Measurements from ENCODE around the gene WBP1. TPM values are rescaled to one million over a fixed set of nuclear protein-coding genes. Genes with fewer than 3 reads are reported as not detected.
"Not testable (repeated sequence)": the region's sequence is repeated elsewhere in the genome, so short reads cannot be mapped to it uniquely, and the experiment has no call there.

The WBP1 gene
- total and polyA plus RNA-seq, 7 experiments from 2014 or later: 33.3 to 127 (median 58.9) TPM

- H3K27ac Mint-ChIP-seq: no peak overlapping the region
- intact Hi-C loops (cut with micrococcal nuclease): loop anchor here (2.0 kb wide), 2 partner anchors 14 to 18 kb away; partner anchors contain the start of gene INO80B (in 1 of the 2)
- peak; percentile 44 for ATAC-seq
These were observed 17.0 kb upstream of the WBP1 start for GRCh38 chr2:74441170-74441689.

GRCh38 chr2:74441690-74442482 is 16.4 kb upstream of the WBP1 start, which contains the start of gene RTKN:
TSS of gene RTKN (minus strand) at chr2:74441937. CDS start at chr2:74441816, 121 bp downstream.
- H3K27ac ChIP-seq (ENCODE audit: low read depth, low read length): no peak within 1 kb of the TSS
- intact Hi-C loops (cut with micrococcal nuclease): loop anchor here (1.0 to 2.0 kb wide), 3 partner anchors 10 to 19 kb away; partner anchors contain the start of gene INO80B (in 1 of the 2)
- ATAC-seq (peak; percentile 39), DNase-seq (peak in 2 of 9 donors; percentile 27 to 38)
- H3K36me3 ChIP-seq (ENCODE audit: control insufficient read depth in 2 of 3, insufficient read depth in 3 of 3, low read length in 3 of 3): no peaks in the 10 kb centered on the region
- peaks cover 0 to 3% (median 0%) of the 10 kb centered on the region in 5 donors for H3K36me3 Mint-ChIP-seq
- H3K27ac Mint-ChIP-seq: peak within 1 kb of the TSS in 2 of 9 donors; percentile 51 to 72
- peak within 1 kb of the TSS; percentile 59 to 86 (median 78) for H3K4me3 Mint-ChIP-seq
- peaks cover 19 to 62% (median 30%) of the 10 kb centered on the region in 5 donors for H3K27me3 Mint-ChIP-seq
- peak within 1 kb of the TSS; percentile 30 for H3K4me3 ChIP-seq (ENCODE audit: low read length)
- peaks cover 0 to 20% (median 12%) of the 10 kb centered on the region in 7 donors for H3K4me1 Mint-ChIP-seq
- peaks cover 0 to 8% of the 10 kb centered on the region in 2 donors for H3K4me1 ChIP-seq (ENCODE audit: control insufficient read depth in 2 of 2, insufficient read depth in 2 of 2, low read length in 2 of 2)
- CTCF ChIA-PET: no interaction called here
- POLR2A ChIA-PET: no interaction called here
- no peaks in the 10 kb centered on the region for H3K9me3 ChIP-seq (ENCODE audit: control insufficient read depth in 2 of 3, low read length in 3 of 3)
- H3K9me3 Mint-ChIP-seq: peaks cover 0 to 1% (median 0%) of the 10 kb centered on the region in 11 donors
- H3K27me3 ChIP-seq (ENCODE audit: control insufficient read depth in 2 of 2, insufficient read depth in 2 of 2, low read length in 2 of 2): peaks cover 0 to 13% of the 10 kb centered on the region in 2 donors

More at GRCh38 chr2:74441170-74441689, 17.0 kb upstream of the WBP1 start:
- Mint-ChIP-seq H3K9me3 (peaks cover 0 to 1% (median 0%) of the 10 kb centered on the region in 11 donors), H3K4me1 (peaks cover 0 to 20% (median 12%) of the 10 kb centered on the region in 7 donors), H3K27me3 (peaks cover 19 to 59% (median 30%) of the 10 kb centered on the region in 5 donors), H3K36me3 (peaks cover 0 to 3% (median 0%) of the 10 kb centered on the region in 5 donors), H3K4me3 (peak overlapping the region in 8 of 10 donors; percentile 27 to 83 (median 66))
- ChIA-PET CTCF (no interaction called here), POLR2A (no interaction called here)
- Histone ChIP-seq H3K4me1 (ENCODE audit: control insufficient read depth in 2 of 2, insufficient read depth in 2 of 2, low read length in 2 of 2) (peaks cover 0 to 8% of the 10 kb centered on the region in 2 donors), H3K27me3 (ENCODE audit: control insufficient read depth in 2 of 2, insufficient read depth in 2 of 2, low read length in 2 of 2) (peaks cover 0 to 13% of the 10 kb centered on the region in 2 donors), H3K36me3 (ENCODE audit: control insufficient read depth in 2 of 3, insufficient read depth in 3 of 3, low read length in 3 of 3) (no peaks in the 10 kb centered on the region), H3K9me3 (ENCODE audit: control insufficient read depth in 2 of 3, low read length in 3 of 3) (no peaks in the 10 kb centered on the region), H3K4me3 (ENCODE audit: low read length) (peak overlapping the region; percentile 30), H3K27ac (ENCODE audit: low read depth, low read length) (no peak overlapping the region)
- no peak for DNase-seq

- peaks cover 0 to 13% of the 10 kb centered on the region in 2 donors for H3K27me3 ChIP-seq (ENCODE audit: control insufficient read depth in 2 of 2, insufficient read depth in 2 of 2, low read length in 2 of 2)
- H3K36me3 Mint-ChIP-seq; H3K27ac ChIP-seq (ENCODE audit: low read depth, low read length); H3K9me3 ChIP-seq (ENCODE audit: control insufficient read depth in 2 of 3, low read length in 3 of 3); H3K36me3 ChIP-seq (ENCODE audit: control insufficient read depth in 2 of 3, insufficient read depth in 3 of 3, low read length in 3 of 3); H3K4me3 ChIP-seq (ENCODE audit: low read length); H3K4me1 ChIP-seq (ENCODE audit: control insufficient read depth in 2 of 2, insufficient read depth in 2 of 2, low read length in 2 of 2); POLR2A ChIA-PET; DNase-seq; H3K9me3 Mint-ChIP-seq; ATAC-seq: not testable (repeated sequence)
- peaks cover 19 to 62% (median 30%) of the 10 kb centered on the region in 5 donors for H3K27me3 Mint-ChIP-seq
- intact Hi-C loops (cut with micrococcal nuclease): loop anchor here in 1 of 2 donors (1.0 kb wide), 1 partner anchor 10 kb away; no protein-coding TSS in a partner anchor
- peaks cover 0 to 20% (median 12%) of the 10 kb centered on the region in 7 donors for H3K4me1 Mint-ChIP-seq
- H3K27ac Mint-ChIP-seq: peak overlapping the region in 2 of 9 donors; percentile 51 to 72
- CTCF ChIA-PET: interaction anchor here (0.7 kb wide), 2 partner anchors 193 to 1118 kb away, joined by 3 to 5 read pairs; no protein-coding TSS in a partner anchor
- H3K4me3 Mint-ChIP-seq: peak overlapping the region; percentile 59 to 86 (median 78)
These were observed 15.5 kb upstream of the WBP1 start for GRCh38 chr2:74442483-74443297.

- ChIA-PET CTCF (no interaction called here), POLR2A (no interaction called here)
- H3K27ac ChIP-seq (ENCODE audit: low read depth, low read length): no peak overlapping the region
- intact Hi-C loops (cut with micrococcal nuclease): no loop called here
- H3K27me3 ChIP-seq (ENCODE audit: control insufficient read depth in 2 of 2, insufficient read depth in 2 of 2, low read length in 2 of 2): peaks cover 0 to 13% of the 10 kb centered on the region in 2 donors
- H3K9me3 ChIP-seq (ENCODE audit: control insufficient read depth in 2 of 3, low read length in 3 of 3): no peaks in the 10 kb centered on the region
- no peak for ATAC-seq
- Mint-ChIP-seq H3K36me3 (peaks cover 0 to 3% (median 0%) of the 10 kb centered on the region in 5 donors), H3K27me3 (peaks cover 11 to 48% (median 23%) of the 10 kb centered on the region in 5 donors), H3K9me3 (peaks cover 0 to 1% (median 0%) of the 10 kb centered on the region in 11 donors), H3K4me3 (no peak overlapping the region), H3K4me1 (peaks cover 0 to 13% (median 9%) of the 10 kb centered on the region in 7 donors), H3K27ac (no peak overlapping the region)
- H3K4me3 ChIP-seq (ENCODE audit: low read length): no peak overlapping the region
- no peak for DNase-seq
- no peaks in the 10 kb centered on the region for H3K36me3 ChIP-seq (ENCODE audit: control insufficient read depth in 2 of 3, insufficient read depth in 3 of 3, low read length in 3 of 3)
- H3K4me1 ChIP-seq (ENCODE audit: control insufficient read depth in 2 of 2, insufficient read depth in 2 of 2, low read length in 2 of 2): peaks cover 0 to 8% of the 10 kb centered on the region in 2 donors
These were observed 13.5 kb upstream of the WBP1 start for GRCh38 chr2:74444498-74445318.

GRCh38 chr2:74447230-74447999 is 10.8 kb upstream of the WBP1 start:
- Histone ChIP-seq H3K9me3 (ENCODE audit: control insufficient read depth in 2 of 3, low read length in 3 of 3) (no peaks in the 10 kb centered on the region), H3K4me3 (ENCODE audit: low read length) (no peak overlapping the region), H3K36me3 (ENCODE audit: control insufficient read depth in 2 of 3, insufficient read depth in 3 of 3, low read length in 3 of 3) (no peaks in the 10 kb centered on the region), H3K4me1 (ENCODE audit: control insufficient read depth in 2 of 2, insufficient read depth in 2 of 2, low read length in 2 of 2) (no peaks in the 10 kb centered on the region), H3K27me3 (ENCODE audit: control insufficient read depth in 2 of 2, insufficient read depth in 2 of 2, low read length in 2 of 2) (peaks cover 0 to under 1% of the 10 kb centered on the region in 2 donors), H3K27ac (ENCODE audit: low read depth, low read length) (no peak overlapping the region)
- CTCF ChIA-PET: no interaction called here
- peaks cover 1 to 32% (median 11%) of the 10 kb centered on the region in 5 donors for H3K27me3 Mint-ChIP-seq
- H3K9me3 Mint-ChIP-seq: no peaks in the 10 kb centered on the region
- no peak overlapping the region for H3K27ac Mint-ChIP-seq
- POLR2A ChIA-PET: interaction anchor here (0.6 kb wide), 1 partner anchor 25 kb away, joined by 4 read pairs; no protein-coding TSS in a partner anchor
- intact Hi-C loops (cut with micrococcal nuclease): no loop called here
- no peak overlapping the region for H3K4me3 Mint-ChIP-seq
- ATAC-seq (no peak), DNase-seq (no peak)
- peaks cover under 1 to 3% (median 2%) of the 10 kb centered on the region in 7 donors for H3K4me1 Mint-ChIP-seq
- peaks cover 0 to under 1% (median 0%) of the 10 kb centered on the region in 5 donors for H3K36me3 Mint-ChIP-seq

Data from naive thymus-derived CD4-positive, alpha-beta T cell (primary cell).